HG03097 (cell line): ENCODE data around the gene ZPR1.
"Not testable (repeated sequence)": the region's sequence is repeated elsewhere in the genome, so short reads cannot be mapped to it uniquely, and the experiment has no call there.

Source experiments
- ATAC-seq: cut with Tn5 transposase; IDR thresholded peaks from one replicate; pipeline ENCODE4 v1.9.1; 2021; ENCODE audit not compliant: unreplicated experiment, low FRiP score

ZPR1 gene

GRCh38 chr11:116787786-116788486 is at the start of gene ZPR1:
TSS of gene ZPR1 (minus strand) at chr11:116788023. CDS start at chr11:116787990, 33 bp downstream.
- ATAC-seq = peak; percentile 75

DNA sequence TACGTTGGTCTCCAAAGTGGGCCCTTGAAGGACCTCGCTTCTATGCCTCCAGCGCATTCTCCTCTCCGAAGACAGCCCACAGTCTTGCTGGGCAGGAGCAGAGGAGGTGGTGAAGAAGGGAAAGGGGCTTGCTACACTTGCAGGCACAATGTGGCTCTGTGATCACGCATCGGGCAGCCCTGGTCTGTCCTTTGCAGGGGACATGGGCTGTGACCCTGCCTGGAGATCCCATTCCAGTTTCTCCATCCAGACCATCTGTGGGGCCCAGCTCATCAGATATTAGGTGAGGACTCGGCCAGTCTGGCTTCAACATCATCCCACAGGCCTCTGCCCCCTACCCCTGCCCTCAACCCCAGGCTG is 48.8 kb upstream of the ZPR1 start:
- no peak for ATAC-seq

DNA sequence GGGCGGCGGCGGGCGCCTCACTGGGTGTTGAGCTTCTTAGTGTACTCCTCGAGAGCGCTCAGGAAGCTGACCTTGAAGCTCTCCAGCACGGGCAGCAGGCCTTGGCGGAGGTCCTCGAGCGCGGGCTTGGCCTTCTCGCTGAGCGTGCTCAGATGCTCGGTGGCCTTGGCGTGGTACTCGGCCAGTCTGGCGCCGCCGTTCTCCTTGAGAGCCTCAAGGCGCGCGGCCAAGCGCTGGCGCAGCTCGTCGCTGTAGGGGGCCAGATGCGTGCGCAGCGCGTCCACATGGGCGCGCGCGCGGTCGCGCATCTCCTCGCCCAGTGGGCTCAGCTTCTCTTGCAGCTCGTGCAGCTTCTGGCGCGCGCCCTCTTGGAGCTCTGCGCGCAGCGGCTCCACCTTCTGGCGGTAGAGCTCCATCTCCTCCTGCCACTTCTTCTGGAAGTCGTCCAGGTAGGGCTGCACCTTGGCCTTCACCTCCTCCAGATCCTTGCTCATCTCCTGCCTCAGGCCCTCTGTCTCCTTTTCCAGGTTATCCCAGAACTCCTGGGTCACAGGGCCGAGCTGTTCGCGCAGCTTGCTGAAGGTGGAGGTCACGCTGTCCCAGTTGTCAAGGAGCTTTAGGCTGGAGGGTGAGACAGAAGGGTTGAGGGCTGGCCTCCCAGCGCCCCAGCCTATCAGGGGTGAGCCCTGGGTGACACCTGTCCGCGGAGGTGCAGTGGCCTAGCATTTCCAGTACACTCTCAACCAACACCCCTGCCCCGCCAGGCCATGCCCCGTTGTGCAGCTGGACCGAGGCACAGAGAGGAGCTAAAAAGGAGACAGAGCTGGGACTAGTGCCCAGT is 48.2 kb upstream of the ZPR1 start:
- no peak for ATAC-seq

GRCh38 chr11:116835042-116835772 is 47.4 kb upstream of the ZPR1 start:
- no peak for ATAC-seq

- ATAC-seq = not testable (repeated sequence)
These were observed 46.8 kb upstream of the ZPR1 start for GRCh38 chr11:116834535-116835041.

DNA sequence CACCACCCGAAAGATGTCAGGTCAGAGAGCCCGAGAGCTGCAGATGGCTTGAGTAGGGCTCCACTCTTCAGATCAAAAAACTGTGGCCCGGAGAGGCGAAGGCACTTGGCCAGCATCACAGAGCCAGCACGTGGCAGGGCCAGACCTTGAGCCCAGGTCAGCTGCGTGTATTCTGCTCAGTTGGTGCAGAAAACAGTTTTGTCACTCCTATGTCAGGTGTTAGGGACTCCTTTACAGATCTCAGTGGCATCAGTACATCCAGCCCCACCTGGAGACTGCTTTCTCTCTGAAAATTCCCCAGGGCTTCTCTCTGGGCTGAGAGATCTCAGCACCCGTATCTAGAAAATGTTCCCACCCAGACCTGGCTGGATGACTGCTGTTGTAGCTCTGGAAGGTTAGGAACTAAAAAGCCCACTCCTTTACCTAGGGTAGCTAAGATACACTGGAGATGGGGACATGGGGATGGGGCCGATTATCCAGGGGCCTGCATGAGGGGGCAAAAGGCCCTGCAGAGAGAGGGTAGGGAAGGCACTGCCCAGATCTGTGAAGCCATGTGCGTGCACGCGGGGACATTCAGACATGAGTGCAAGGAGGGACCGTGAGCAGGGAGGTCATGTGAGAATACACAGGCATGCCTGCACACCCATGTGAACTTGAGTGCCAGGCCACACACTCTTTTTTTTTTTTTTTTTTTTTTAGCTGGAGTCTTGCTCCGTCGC is 46.2 kb upstream of the ZPR1 start:
- no peak for ATAC-seq

DNA sequence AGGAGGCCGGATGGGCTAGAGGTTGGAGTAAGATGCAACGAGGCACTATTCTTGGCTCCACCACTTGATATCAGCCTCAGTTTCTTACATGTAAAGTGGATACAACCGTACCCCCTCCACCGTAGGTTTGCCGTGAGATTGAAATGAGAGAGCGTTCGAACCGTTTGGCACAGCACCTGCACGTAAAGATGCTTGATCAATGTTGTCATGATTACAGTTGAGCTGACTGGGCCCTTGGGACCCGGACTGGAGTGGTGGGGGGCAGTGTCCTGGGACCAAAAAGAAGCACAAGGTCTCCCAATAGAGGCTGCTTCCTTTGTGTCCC is 45.6 kb upstream of the ZPR1 start:
- ATAC-seq = no peak

DNA sequence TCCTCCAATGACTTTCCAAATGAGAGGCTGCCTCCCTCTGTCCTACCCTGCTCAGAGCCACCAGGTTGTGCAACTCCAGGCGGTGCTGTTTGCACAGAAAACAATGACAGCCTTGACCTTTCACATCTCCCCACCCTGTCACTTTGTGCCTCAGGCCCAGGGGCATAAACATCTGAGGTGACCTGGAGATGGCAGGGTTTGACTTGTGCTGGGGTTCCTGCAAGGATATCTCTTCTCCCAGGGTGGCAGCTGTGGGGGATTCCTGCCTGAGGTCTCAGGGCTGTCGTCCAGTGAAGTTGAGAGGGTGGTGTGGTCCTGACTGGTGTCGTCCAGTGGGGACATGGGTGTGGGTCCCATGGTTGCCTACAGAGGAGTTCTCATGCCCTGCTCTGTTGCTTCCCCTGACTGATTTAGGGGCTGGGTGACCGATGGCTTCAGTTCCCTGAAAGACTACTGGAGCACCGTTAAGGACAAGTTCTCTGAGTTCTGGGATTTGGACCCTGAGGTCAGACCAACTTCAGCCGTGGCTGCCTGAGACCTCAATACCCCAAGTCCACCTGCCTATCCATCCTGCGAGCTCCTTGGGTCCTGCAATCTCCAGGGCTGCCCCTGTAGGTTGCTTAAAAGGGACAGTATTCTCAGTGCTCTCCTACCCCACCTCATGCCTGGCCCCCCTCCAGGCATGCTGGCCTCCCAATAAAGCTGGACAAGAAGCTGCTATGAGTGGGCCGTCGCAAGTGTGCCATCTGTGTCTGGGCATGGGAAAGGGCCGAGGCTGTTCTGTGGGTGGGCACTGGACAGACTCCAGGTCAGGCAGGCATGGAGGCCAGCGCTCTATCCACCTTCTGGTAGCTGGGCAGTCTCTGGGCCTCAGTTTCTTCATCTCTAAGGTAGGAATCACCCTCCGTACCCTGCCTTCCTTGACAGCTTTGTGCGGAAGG is 44.8 kb upstream of the ZPR1 start:
- no peak for ATAC-seq

DNA sequence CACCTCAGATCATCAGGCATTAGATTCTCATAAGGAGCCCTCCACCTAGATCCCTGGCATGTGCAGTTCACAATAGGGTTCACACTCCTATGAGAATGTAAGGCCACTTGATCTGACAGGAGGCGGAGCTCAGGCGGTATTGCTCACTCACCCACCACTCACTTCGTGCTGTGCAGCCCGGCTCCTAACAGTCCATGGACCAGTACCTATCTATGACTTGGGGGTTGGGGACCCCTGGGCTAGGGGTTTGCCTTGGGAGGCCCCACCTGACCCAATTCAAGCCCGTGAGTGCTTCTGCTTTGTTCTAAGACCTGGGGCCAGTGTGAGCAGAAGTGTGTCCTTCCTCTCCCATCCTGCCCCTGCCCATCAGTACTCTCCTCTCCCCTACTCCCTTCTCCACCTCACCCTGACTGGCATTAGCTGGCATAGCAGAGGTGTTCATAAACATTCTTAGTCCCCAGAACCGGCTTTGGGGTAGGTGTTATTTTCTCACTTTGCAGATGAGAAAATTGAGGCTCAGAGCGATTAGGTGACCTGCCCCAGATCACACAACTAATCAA is 44.0 kb upstream of the ZPR1 start:
- no peak for ATAC-seq

- no peak for ATAC-seq
These were observed 42.5 kb upstream of the ZPR1 start for GRCh38 chr11:116830184-116830912.

- ATAC-seq = no peak
These were observed 41.8 kb upstream of the ZPR1 start, which contains the start of gene APOC3 for GRCh38 chr11:116829525-116830183. TSS of gene APOC3 (plus strand) at chr11:116829907. CDS start at chr11:116830583, 676 bp downstream.

GRCh38 chr11:116828632-116829524 is 41.1 kb upstream of the ZPR1 start:
- ATAC-seq = no peak

- ATAC-seq = no peak
These were observed 39.6 kb upstream of the ZPR1 start for GRCh38 chr11:116827461-116827860.

GRCh38 chr11:116826751-116827431 is 39.1 kb upstream of the ZPR1 start:
- no peak for ATAC-seq

DNA sequence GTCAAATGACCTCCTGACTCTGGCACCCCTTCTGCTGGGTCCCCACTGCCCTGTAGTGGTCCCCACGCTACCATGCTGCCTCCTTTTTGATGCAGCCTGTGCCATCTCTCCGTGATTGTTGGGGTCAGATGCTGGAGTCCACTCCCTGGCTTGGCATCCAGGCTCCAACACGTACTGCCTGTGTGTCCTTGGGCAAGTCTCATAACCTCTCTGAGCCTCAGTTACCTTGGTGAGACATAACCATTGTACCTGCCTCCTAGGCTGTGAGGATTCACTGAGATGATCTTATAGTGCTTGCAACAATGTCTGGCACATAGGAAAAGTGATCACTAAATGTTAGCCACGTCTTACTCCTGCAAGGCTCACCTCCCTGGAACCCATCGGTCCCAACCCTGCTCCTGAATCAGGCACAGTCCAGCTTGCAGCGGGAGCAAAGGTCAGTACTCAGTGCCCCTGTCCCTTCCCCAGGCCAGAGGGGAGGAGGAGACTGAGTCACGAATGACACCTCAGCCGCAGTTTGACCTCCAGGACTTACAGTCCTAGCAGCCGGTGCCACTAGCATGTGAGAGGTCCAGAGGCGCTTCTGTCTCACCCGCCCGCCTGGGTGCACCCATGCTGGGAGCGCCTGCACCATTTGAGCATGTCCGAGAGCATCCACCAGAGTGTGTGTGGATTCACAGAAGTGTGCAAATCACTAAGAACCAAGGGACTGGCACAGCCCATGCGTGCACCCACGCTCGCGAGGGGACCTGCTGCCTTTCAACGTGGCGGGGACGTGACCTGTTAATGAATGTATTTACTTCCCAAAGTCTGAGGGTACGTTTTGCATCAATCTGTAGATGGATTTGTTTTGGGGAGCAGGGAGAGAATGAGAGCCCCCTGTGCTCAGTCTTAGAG is 38.3 kb upstream of the ZPR1 start:
- ATAC-seq = no peak
